ENCODE measurements around the gene ZNF532.

DNA sequence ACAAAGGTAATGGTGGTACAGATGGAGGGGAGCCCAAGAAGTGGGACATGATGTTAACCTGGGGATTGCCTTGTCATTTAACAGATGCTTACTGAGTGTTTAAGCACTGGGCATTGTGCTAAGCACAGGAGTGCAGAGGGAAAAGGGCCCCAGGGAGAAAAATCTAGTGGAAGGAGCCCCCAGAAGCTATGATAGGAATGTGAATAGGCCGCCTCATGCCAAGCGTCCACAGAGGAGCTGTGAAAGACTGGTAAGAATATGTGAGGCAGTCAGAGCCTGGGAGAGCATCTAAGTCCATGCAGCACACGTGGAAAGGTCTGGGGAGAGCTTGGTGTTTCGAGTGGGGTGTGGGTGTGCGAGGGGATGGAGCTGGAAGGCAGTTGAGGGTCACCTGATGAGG lies 5.5 kb downstream of the ZNF532 start:
- TF ChIP-seq, protein P1, sequence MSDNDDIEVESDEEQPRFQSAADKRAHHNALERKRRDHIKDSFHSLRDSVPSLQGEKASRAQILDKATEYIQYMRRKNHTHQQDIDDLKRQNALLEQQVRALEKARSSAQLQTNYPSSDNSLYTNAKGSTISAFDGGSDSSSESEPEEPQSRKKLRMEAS (IDR thresholded peaks at IDR 0.05), result no peak
- TF ChIP-seq, protein P2, sequence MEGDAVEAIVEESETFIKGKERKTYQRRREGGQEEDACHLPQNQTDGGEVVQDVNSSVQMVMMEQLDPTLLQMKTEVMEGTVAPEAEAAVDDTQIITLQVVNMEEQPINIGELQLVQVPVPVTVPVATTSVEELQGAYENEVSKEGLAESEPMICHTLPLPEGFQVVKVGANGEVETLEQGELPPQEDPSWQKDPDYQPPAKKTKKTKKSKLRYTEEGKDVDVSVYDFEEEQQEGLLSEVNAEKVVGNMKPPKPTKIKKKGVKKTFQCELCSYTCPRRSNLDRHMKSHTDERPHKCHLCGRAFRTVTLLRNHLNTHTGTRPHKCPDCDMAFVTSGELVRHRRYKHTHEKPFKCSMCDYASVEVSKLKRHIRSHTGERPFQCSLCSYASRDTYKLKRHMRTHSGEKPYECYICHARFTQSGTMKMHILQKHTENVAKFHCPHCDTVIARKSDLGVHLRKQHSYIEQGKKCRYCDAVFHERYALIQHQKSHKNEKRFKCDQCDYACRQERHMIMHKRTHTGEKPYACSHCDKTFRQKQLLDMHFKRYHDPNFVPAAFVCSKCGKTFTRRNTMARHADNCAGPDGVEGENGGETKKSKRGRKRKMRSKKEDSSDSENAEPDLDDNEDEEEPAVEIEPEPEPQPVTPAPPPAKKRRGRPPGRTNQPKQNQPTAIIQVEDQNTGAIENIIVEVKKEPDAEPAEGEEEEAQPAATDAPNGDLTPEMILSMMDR (CRISPR knock-in tag; IDR thresholded peaks at IDR 0.05), result no peak
- TF ChIP-seq TBL1XR1 (IDR thresholded peaks at IDR 0.05; ENCODE audit: borderline replicate concordance, low read length, partially characterized antibody) (no peak), KAT8 (CRISPR knock-in tag; IDR thresholded peaks at IDR 0.05) (no peak), ELF4 (CRISPR knock-in tag; IDR thresholded peaks at IDR 0.05; ENCODE audit: borderline replicate concordance) (no peak), RFX5 (IDR thresholded peaks at IDR 0.05; ENCODE audit: low read depth, low read length) (no peak), ZSCAN20 (CRISPR knock-in tag; IDR thresholded peaks at IDR 0.05; ENCODE audit: borderline replicate concordance) (no peak), MEIS1 (CRISPR knock-in tag; IDR thresholded peaks at IDR 0.05; ENCODE audit: borderline replicate concordance) (no peak), SMARCE1 (IDR thresholded peaks at IDR 0.05; ENCODE audit: borderline replicate concordance) (no peak)
- TF ChIP-seq, protein P3, sequence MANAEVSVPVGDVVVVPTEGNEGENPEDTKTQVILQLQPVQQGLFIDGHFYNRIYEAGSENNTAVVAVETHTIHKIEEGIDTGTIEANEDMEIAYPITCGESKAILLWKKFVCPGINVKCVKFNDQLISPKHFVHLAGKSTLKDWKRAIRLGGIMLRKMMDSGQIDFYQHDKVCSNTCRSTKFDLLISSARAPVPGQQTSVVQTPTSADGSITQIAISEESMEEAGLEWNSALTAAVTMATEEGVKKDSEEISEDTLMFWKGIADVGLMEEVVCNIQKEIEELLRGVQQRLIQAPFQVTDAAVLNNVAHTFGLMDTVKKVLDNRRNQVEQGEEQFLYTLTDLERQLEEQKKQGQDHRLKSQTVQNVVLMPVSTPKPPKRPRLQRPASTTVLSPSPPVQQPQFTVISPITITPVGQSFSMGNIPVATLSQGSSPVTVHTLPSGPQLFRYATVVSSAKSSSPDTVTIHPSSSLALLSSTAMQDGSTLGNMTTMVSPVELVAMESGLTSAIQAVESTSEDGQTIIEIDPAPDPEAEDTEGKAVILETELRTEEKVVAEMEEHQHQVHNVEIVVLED (CRISPR knock-in tag; IDR thresholded peaks at IDR 0.05; ENCODE audit: borderline replicate concordance), result no peak
- TF ChIP-seq, protein P4, sequence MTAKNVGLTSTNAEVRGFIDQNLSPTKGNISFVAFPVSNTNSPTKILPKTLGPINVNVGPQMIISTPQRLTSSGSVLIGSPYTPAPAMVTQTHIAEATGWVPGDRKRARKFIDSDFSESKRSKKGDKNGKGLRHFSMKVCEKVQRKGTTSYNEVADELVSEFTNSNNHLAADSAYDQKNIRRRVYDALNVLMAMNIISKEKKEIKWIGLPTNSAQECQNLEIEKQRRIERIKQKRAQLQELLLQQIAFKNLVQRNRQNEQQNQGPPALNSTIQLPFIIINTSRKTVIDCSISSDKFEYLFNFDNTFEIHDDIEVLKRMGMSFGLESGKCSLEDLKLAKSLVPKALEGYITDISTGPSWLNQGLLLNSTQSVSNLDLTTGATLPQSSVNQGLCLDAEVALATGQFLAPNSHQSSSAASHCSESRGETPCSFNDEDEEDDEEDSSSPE (CRISPR knock-in tag; IDR thresholded peaks at IDR 0.05), result no peak
